GM12875 (cell line): ENCODE results near the gene SLC25A21.

Experiments
- H3K4me3 ChIP-seq: one replicate; pipeline ENCODE4 v1.5.1; 2011; ENCODE audit warnings: low read depth, low read length, control low read depth
- TF ChIP-seq, protein P1 (sequence below): IDR thresholded peaks from 2 replicates; pipeline ENCODE4 v1.5.1; 2011; ENCODE audit warnings: low read depth, mild to moderate bottlenecking, control low read depth, inconsistent platforms, low read length, moderate library complexity, borderline replicate concordance; ENCODE audit not compliant: insufficient read depth

SLC25A21 gene

DNA sequence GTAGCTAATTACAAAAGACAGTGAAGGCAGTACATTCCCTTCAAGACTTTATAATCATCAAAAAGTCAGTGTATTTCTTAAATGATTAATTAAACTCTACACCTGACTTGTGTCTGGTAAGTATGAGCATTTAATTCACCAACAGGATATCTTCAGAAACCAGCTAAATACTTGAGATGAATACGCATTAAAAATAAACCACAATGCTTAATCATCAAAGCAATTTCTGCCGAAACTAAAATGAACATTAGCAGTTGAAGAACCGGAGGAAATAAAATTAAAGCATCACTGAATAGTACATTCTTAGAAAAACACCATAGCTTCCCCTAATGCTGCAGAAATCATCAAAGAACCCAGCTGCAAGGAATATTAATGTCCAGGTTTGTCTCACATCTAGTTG, 32.7 kb downstream of the SLC25A21 start:
- no peak overlapping the region for H3K4me3 ChIP-seq
- TF ChIP-seq, protein P1, sequence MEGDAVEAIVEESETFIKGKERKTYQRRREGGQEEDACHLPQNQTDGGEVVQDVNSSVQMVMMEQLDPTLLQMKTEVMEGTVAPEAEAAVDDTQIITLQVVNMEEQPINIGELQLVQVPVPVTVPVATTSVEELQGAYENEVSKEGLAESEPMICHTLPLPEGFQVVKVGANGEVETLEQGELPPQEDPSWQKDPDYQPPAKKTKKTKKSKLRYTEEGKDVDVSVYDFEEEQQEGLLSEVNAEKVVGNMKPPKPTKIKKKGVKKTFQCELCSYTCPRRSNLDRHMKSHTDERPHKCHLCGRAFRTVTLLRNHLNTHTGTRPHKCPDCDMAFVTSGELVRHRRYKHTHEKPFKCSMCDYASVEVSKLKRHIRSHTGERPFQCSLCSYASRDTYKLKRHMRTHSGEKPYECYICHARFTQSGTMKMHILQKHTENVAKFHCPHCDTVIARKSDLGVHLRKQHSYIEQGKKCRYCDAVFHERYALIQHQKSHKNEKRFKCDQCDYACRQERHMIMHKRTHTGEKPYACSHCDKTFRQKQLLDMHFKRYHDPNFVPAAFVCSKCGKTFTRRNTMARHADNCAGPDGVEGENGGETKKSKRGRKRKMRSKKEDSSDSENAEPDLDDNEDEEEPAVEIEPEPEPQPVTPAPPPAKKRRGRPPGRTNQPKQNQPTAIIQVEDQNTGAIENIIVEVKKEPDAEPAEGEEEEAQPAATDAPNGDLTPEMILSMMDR = no peak

DNA sequence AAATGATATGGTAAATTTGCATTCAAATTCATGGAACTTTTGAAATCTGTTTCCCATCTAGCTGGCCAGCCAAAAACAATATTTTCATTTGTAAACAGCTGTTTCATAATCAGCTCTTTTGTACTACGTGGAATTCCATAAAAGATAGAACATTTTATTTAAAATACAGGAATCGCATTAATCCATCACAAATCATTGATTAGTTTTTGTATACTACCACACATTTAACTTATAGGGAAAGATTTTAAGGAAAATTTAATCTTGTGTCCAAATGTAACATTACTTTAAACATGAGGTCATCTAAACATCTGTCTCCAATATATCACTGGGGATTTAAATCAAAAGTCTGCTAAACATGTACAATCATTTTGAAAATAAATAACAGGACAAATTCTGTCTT, 33.5 kb downstream of the SLC25A21 start:
- TF ChIP-seq, protein P1 = no peak
- H3K4me3 ChIP-seq = no peak overlapping the region

DNA sequence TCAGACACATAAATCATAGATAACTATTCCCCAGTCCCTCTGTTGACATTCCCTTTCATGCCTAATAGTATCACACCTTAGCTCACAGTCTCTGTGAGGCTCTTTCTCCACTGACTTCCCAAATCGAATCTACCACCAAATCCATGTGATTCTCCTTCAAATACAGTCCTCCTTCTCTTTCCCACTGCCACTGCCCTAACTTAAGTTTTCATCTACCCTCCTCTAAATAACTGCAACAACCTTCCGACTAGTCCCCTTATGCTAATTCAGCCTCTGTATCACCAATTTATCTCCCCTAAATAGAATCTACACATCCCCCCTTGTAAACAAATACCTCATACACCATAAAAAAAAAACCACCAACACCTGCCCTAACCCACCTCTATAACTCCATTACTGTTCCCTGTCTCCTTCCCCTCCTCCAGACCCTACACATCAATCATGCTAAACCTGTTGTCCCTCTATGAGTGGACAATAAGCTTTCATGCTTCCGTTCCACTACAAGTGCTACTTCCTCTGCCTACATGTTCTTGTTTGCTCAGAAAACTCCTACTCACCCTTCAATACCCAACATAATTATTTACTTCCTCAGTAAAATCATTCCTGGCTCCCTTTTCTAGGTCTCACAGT, 39.0 kb downstream of the SLC25A21 start:
- TF ChIP-seq, protein P1 = no peak

DNA sequence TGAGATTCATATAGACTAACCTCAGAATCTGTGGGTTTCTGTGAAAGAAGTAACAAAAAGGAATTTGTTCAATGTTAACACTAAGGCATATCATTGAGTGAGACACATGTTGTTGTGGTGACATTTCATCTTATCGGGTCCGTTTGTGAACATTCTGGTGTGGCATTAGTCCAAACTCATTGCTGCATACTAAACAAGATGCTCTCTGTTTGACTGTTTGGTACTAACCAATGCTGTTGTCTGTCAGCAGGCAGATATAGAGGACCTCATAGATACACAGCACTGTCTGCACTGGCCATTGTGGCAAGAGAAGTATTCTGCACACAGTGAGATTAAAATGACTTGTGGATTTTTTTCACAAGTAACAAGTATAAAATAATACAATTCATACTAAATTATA, 41.2 kb downstream of the SLC25A21 start:
- H3K4me3 ChIP-seq = no peak overlapping the region
- TF ChIP-seq, protein P1 = no peak

More for the DNA sequence above, 39.0 kb downstream of the SLC25A21 start:
- H3K4me3 ChIP-seq = no peak overlapping the region

DNA sequence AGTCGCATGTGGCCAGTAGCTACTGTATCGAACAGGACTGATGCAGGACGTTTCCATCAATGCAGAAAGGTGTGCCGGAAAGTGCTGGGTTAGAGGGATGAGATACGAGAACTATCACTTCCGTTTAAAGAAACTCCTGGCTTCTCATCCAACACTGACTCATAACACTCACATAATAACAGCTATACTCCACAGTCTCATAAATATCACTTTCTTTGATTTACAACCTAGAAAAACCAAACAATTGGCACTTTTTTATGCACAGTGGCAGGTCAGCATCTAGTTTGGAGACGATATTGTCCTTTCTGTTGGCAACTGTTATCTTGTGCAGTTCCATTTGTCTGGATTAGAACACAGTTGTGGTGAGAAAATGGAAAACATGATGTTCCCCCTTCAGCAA, 43.4 kb downstream of the SLC25A21 start:
- no peak overlapping the region for H3K4me3 ChIP-seq
- TF ChIP-seq, protein P1 = no peak

DNA sequence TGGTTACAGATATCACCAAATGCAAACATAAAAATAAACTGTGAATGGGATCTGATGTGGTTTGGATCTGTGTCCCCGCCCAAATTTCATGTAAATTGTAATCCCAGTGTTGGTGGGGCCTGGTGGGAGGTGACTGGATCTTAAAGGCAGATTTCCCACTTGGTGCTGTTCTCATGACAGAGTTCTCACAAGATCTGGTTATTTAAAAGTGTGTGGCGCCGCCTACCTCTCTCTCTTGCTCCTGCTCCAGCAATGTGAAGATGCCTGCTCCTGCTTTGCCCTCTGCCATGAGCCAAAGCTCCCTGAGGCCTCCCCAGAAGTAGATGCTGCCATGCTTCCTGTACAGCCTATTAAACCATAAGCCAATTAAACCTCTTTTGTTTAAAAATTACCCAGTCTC, 47.8 kb downstream of the SLC25A21 start:
- TF ChIP-seq, protein P1 = no peak
- H3K4me3 ChIP-seq = no peak overlapping the region

DNA sequence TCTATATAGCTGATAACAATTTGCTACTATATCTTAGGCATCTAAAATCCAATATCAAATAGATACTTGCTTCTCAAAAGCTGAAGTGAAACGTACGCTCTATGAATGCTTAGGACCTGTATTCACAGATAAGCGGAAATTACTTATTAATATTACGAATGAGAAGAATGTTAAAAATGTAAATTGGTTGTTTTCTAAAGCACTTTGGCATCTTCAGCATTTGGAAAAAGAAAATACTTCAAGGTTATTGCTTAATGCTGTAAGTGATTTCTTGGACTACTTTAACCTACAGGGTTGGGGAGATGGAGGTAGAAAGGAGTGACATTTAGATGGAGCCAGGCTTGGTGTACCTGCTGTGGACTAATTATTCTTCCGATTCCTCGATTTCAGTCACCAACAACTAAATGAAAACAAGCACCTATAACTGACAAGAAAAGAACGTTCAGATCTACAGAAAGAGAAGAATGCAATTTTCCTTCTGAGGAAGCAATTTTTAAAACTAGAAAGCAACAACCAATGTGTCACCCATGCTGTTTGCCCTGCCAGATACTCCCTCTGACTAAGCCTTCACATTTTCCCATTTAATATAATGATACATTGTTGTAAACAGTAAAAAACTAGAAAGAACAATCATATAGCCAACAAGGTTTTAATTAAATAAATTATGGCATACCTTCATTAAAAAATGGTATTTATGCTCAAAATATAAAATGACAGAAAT, 49.3 kb downstream of the SLC25A21 start:
- H3K4me3 ChIP-seq = no peak overlapping the region

More for the DNA sequence above, 49.3 kb downstream of the SLC25A21 start:
- TF ChIP-seq, protein P1 = no peak
